ENCODE measurements around the gene SAP30BP. TPM values are rescaled to one million over a fixed set of nuclear protein-coding genes. Genes with fewer than 3 reads are reported as not detected.

Gene SAP30BP
- total RNA-seq, 2 donors from 2014 or later, result 47.2 to 73.8 TPM

- intact Hi-C loops (cut with DNase I), result no loop called here
- TF ChIP-seq, protein P1, sequence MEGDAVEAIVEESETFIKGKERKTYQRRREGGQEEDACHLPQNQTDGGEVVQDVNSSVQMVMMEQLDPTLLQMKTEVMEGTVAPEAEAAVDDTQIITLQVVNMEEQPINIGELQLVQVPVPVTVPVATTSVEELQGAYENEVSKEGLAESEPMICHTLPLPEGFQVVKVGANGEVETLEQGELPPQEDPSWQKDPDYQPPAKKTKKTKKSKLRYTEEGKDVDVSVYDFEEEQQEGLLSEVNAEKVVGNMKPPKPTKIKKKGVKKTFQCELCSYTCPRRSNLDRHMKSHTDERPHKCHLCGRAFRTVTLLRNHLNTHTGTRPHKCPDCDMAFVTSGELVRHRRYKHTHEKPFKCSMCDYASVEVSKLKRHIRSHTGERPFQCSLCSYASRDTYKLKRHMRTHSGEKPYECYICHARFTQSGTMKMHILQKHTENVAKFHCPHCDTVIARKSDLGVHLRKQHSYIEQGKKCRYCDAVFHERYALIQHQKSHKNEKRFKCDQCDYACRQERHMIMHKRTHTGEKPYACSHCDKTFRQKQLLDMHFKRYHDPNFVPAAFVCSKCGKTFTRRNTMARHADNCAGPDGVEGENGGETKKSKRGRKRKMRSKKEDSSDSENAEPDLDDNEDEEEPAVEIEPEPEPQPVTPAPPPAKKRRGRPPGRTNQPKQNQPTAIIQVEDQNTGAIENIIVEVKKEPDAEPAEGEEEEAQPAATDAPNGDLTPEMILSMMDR (IDR thresholded peaks at IDR 0.05), result no peak
- no peak for TF ChIP-seq POLR2A (IDR thresholded peaks at IDR 0.05)
- Histone ChIP-seq H3K27me3 (no peaks in the 10 kb centered on the region), H3K4me1 (peaks cover 34% of the 10 kb centered on the region), H3K27ac (peak overlapping the region in 2 of 4 donors; percentile 21 to 61), H3K4me3 (no peak overlapping the region), H3K36me3 (replicated peaks in 1 of 2; ENCODE audit: insufficient read depth in 1 of 2, low read depth in 2 of 2) (no peaks in the 10 kb centered on the region), H3K9me3 (no peaks in the 10 kb centered on the region)
- ATAC-seq (no peak), DNase-seq (no peak)
- WGBS, 2 donors, result 89 to 100% methylated on average over 2 to 3 of the region's 3 CpGs
Measured at GRCh38 chr17:75639327-75639726, 27.8 kb upstream of the SAP30BP start.

GRCh38 chr17:75639771-75640555, 27.2 kb upstream of the SAP30BP start:
- Histone ChIP-seq H3K4me3 (no peak overlapping the region), H3K4me1 (peaks cover 33% of the 10 kb centered on the region), H3K27me3 (no peaks in the 10 kb centered on the region), H3K9me3 (no peaks in the 10 kb centered on the region), H3K27ac (peak overlapping the region in 3 of 4 donors; percentile 21 to 61 (median 31)), H3K36me3 (replicated peaks in 1 of 2; ENCODE audit: insufficient read depth in 1 of 2, low read depth in 2 of 2) (no peaks in the 10 kb centered on the region)
- 76% methylated on average over 22 to 30 of the region's 30 CpGs for WGBS, 2 donors
- intact Hi-C loops (cut with DNase I), result no loop called here
- DNase-seq (peak; percentile 39 to 59 (median 50)), ATAC-seq (peak; percentile 47)
- TF ChIP-seq, protein P1 (IDR thresholded peaks at IDR 0.05), result peak in 4 of 7 experiments; percentile 24 to 38 (median 37)
- TF ChIP-seq POLR2A (IDR thresholded peaks at IDR 0.05), result peak in 2 of 3 donors; percentile 15 to 21

- no peak for ATAC-seq
- no peak overlapping the region for H3K4me3 ChIP-seq
Measured at GRCh38 chr17:75640556-75641119, 26.5 kb upstream of the SAP30BP start.

DNA sequence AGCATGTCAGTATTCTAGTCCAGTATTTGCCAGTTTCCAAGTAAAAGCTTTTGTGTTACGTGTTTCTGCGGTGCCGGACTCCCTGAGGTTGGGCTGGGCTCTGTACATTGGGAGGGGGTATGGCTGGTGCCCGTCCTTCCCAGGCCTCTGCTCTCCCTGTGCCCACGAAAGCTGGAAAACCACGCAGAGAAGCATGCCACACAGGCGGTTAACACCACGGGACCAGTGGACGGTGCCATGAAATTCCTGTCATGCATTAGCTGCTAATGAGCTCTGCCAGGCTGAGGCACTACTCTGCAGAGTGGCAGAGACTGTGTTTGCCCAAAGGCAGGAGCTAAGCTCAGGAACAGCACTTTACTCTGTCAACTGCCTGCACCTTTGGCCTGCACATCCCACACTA, 25.8 kb upstream of the SAP30BP start:
- peaks cover 47% of the 10 kb centered on the region for H3K4me1 ChIP-seq
- ATAC-seq (no peak), DNase-seq (peak in 3 of 4 donors; percentile 39 to 54 (median 41))

More at GRCh38 chr17:75640556-75641119, 26.5 kb upstream of the SAP30BP start:
- DNase-seq, result no peak
- H3K27me3 ChIP-seq, result no peaks in the 10 kb centered on the region
- H3K36me3 ChIP-seq (replicated peaks in 1 of 2; ENCODE audit: insufficient read depth in 1 of 2, low read depth in 2 of 2), result no peaks in the 10 kb centered on the region
- TF ChIP-seq POLR2A (IDR thresholded peaks at IDR 0.05), result no peak
- TF ChIP-seq, protein P1 (IDR thresholded peaks at IDR 0.05), result no peak
- 90 to 95% methylated on average over 11 to 13 of the region's 13 CpGs for WGBS, 2 donors
- peak overlapping the region in 1 of 4 donors; percentile 92 for H3K27ac ChIP-seq
- intact Hi-C loops (cut with DNase I), result no loop called here
- H3K4me1 ChIP-seq, result peaks cover 40% of the 10 kb centered on the region
- H3K9me3 ChIP-seq, result no peaks in the 10 kb centered on the region

More for the DNA sequence above, 25.8 kb upstream of the SAP30BP start:
- no peaks in the 10 kb centered on the region for H3K36me3 ChIP-seq (replicated peaks in 1 of 2; ENCODE audit: insufficient read depth in 1 of 2, low read depth in 2 of 2)
- intact Hi-C loops (cut with DNase I), result no loop called here
- no peaks in the 10 kb centered on the region for H3K27me3 ChIP-seq
- H3K27ac ChIP-seq, result peak overlapping the region; percentile 30 to 92 (median 56)
- no peak overlapping the region for H3K4me3 ChIP-seq
- WGBS, 2 donors, result 68% methylated on average over 9 of the region's 9 CpGs; no CpG with 5 or more reads in 1 of the 2 donors
- TF ChIP-seq, protein P1 (IDR thresholded peaks at IDR 0.05), result no peak
- no peak for TF ChIP-seq POLR2A (IDR thresholded peaks at IDR 0.05)
- H3K9me3 ChIP-seq, result no peaks in the 10 kb centered on the region

Measured in body of pancreas (tissue), 4 donors.